Hepatocyte (in vitro differentiated cells): Measurements from ENCODE around the gene BPIFB2.

Source experiments
- CTCF ChIP-seq: fragments of 200-600 bp; sonication (generic); IDR thresholded peaks from 2 replicates; pipeline ENCODE4 v1.5.1; 2016; ENCODE audit warnings: antibody characterized with exemption, mild to moderate bottlenecking; ENCODE audit not compliant: poor library complexity
- EZH2 ChIP-seq: fragments of 200-600 bp; sonication (generic); IDR thresholded peaks from 2 replicates; pipeline ENCODE4 v1.6.1; 2016; ENCODE audit warnings: antibody characterized with exemption, mild to moderate bottlenecking, borderline replicate concordance
- EZH2phosphoT487 ChIP-seq: fragments of 200-600 bp; sonication (generic); IDR thresholded peaks from one replicate; pipeline ENCODE4 v1.6.1; 2018; ENCODE audit warnings: antibody characterized with exemption, mild to moderate bottlenecking, low read depth, moderate library complexity; ENCODE audit not compliant: unreplicated experiment, severe bottlenecking

GRCh38 chr20:33030569-33030968 lies 23.1 kb downstream of the BPIFB2 start:
- no peak for TF ChIP-seq CTCF
- TF ChIP-seq EZH2phosphoT487: no peak
- TF ChIP-seq EZH2: no peak
